ENCODE data around the gene ZNF787. TPM values are rescaled to one million over a fixed set of nuclear protein-coding genes. Genes with fewer than 3 reads are reported as not detected.

Gene ZNF787
- 24.6 and 49.1 TPM in 2 replicates for total RNA-seq

DNA sequence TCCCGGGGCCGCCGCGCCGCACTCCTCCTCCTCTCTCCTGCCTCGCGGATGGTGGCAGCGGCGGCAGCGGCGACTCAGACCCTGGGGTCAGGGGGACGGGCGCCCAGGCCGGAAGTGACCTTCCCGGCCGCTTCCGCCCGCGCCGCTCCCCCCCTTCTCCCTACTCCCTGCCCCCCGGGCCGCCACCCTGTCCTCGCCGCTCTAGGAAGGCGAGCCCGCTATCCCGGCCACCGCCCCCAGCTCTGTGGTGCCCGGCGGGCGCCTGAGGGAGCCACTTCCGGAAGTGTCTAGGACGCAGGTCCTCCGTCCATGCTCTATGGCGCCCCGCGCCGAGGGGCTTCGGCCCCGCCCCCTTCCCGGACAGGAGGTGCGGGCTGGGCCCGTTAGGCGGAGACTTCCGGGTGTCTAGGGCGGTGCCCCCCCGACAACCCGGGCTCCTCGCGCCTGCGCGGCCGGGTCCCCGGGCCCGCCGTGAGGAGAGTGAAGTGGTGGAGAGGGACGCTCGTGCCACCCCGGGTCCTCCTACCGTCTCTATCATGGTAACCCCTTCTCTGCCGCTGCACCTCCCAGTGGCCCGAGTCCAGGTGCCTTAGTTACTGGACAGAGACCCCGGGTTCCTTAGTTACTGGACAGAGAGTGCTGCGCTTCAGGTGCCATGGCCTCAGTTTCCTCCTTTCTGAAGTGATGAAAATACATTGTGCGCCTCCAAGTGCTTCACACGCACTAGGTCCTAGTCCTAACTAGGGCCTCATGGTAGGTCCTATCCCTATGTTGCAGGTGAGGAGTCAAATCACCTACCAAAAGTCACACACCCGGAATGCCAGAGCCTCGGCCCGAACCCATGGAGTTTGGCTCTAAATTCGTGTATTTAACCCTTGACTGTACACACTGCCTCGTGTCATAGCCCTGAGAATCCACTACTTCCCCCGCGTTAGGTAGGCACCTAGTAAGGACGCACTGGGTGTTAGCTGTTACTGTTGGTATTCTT, at the start of gene ZNF787:
Gene ZNF787, minus strand, starts transcription at position 116 of the 988 bp plus-strand sequence. CDS start 18,078 bp downstream, outside the sequence.

DNA sequence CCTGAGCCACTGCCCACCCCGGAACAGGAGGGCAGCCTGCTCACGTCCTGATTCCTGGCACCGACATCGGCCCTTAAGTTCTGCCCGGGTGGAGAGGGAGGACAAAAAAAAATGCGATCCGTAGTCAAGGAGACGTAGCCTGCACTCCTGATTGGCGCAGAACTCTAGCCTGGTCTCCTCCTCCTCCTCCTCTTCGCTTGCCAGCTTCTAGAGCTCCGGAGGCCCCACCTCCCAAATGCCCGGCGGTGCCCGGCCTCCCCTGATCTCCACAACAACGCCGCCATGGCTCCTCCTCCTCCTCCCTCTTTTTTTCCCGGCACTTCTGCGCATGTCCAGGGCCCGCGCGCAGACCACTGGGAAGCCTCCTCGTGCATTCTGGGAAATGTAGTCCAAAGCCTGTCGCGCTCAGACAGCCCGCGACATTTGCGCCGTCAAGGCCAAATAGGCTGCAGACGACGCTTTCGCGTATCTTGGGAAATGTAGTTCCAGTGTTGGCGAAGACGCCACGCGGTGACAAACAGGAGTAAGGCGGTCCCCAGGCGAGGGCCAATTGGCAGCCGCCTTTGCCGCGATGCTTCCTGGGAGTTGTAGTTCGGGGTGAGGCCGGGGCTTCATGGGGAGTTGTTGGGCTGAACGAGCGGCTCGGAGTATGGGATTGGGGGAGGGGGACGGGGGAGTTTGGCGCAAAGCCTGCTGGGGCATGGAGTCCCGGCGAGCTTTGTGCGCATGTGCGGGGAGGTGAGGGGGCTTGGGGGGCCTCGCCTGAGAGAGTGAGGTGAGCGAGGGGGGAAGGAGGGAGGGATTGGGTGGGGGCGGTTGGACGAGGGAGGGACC, 19.7 kb upstream of the ZNF787 start, which contains the start of gene ZNF444:
Gene ZNF444, plus strand, starts transcription at position 705 of the 834 bp plus-strand sequence. CDS start 5,625 bp downstream, outside the sequence.

Other genes starting within 250 kb of the ZNF787 start
- not detected in 2 replicates for gene NLRP13, start 189.0 kb downstream of the ZNF787 start, total RNA-seq
- gene NLRP8, start 173.5 kb downstream of the ZNF787 start, total RNA-seq = not detected in 2 replicates
- gene NLRP5, start 134.5 kb downstream of the ZNF787 start, total RNA-seq = not detected in 2 replicates
- 21.7 and 27.6 TPM in 2 replicates for gene ZNF444, start 20.0 kb upstream of the ZNF787 start, total RNA-seq
- gene GALP, start 54.7 kb upstream of the ZNF787 start, total RNA-seq = not detected in 2 replicates
- 0.17 TPM in 1 of 2 replicates, not detected in the other for gene ZSCAN5B, start 76.5 kb upstream of the ZNF787 start, total RNA-seq
- gene ZSCAN5C, start 81.0 kb upstream of the ZNF787 start, total RNA-seq = not detected in 2 replicates
- gene EDDM13, start 151.5 kb upstream of the ZNF787 start, total RNA-seq = not detected in 2 replicates
- gene ZSCAN5A, start 193.5 kb upstream of the ZNF787 start, total RNA-seq = 10.5 and 11.2 TPM in 2 replicates

Data from smooth muscle cell of trachea (primary cell).